ENCODE data around the gene FBXO3. TPM values are rescaled to one million over a fixed set of nuclear protein-coding genes. Genes with fewer than 3 reads are reported as not detected.
A peak's percentile ranks its signal among the peaks of the same experiment; 100 is the strongest.

The FBXO3 gene
- total RNA-seq, 3 donors from 2014 or later (not counting 1 experiment from before 2014, with no cell fraction given): 54.9 to 64.7 (median 56.2) TPM

- no peak overlapping the region for H3K27ac ChIP-seq (ENCODE audit: low read length)
- H3K4me1 Mint-ChIP-seq: no peaks in the 10 kb centered on the region
- no peak overlapping the region for H3K4me3 Mint-ChIP-seq
- H3K27ac Mint-ChIP-seq: no peak overlapping the region
- H3K4me3 ChIP-seq (ENCODE audit: low read length): no peak overlapping the region
- peaks cover 19% of the 10 kb centered on the region for H3K36me3 Mint-ChIP-seq
- ATAC-seq: no peak
- intact Hi-C loops (cut with micrococcal nuclease): no loop called here
- TF ChIP-seq, protein P1, sequence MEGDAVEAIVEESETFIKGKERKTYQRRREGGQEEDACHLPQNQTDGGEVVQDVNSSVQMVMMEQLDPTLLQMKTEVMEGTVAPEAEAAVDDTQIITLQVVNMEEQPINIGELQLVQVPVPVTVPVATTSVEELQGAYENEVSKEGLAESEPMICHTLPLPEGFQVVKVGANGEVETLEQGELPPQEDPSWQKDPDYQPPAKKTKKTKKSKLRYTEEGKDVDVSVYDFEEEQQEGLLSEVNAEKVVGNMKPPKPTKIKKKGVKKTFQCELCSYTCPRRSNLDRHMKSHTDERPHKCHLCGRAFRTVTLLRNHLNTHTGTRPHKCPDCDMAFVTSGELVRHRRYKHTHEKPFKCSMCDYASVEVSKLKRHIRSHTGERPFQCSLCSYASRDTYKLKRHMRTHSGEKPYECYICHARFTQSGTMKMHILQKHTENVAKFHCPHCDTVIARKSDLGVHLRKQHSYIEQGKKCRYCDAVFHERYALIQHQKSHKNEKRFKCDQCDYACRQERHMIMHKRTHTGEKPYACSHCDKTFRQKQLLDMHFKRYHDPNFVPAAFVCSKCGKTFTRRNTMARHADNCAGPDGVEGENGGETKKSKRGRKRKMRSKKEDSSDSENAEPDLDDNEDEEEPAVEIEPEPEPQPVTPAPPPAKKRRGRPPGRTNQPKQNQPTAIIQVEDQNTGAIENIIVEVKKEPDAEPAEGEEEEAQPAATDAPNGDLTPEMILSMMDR (IDR thresholded peaks at IDR 0.05): no peak
- 100% methylated on average over 1 of the region's 2 CpGs for WGBS (ENCODE audit: insufficient coverage)
- no peak for DNase-seq
- H3K4me1 ChIP-seq (ENCODE audit: control insufficient read depth, insufficient read depth, low read length): no peaks in the 10 kb centered on the region
- H3K9me3 ChIP-seq (ENCODE audit: control insufficient read depth, insufficient read depth, low read length): no peaks in the 10 kb centered on the region
- no peaks in the 10 kb centered on the region for H3K27me3 ChIP-seq (ENCODE audit: control insufficient read depth, insufficient read depth, low read length)
- H3K9me3 Mint-ChIP-seq: no peaks in the 10 kb centered on the region
- H3K36me3 ChIP-seq (ENCODE audit: control insufficient read depth, insufficient read depth, low read length): peaks cover 75% of the 10 kb centered on the region
- no peaks in the 10 kb centered on the region for H3K27me3 Mint-ChIP-seq (ENCODE audit: low read depth in 2 of 2)
Measured at GRCh38 chr11:33747979-33748378, 26.3 kb downstream of the FBXO3 start.

DNA sequence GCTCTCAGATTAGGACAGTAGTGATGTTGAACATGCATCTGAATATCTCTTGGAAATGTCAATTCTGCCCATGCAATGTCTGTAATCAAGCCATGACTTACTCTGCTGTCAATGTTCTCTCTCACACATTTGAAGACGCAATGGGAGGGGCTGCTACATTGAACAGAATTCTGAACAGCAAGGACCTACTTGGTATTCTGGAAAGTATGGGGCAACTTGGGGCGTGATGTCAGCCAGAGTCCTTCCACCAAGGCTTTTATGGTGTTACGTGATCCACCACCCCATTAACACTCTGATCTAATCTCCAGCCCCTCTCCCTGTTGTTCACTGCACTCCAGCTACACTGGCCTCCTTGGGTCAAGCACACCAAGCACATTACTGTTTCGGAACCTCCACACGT lies 31.0 kb downstream of the FBXO3 start:
- Histone ChIP-seq H3K9me3 (ENCODE audit: control insufficient read depth, insufficient read depth, low read length) (no peaks in the 10 kb centered on the region), H3K4me3 (ENCODE audit: low read length) (no peak overlapping the region), H3K27ac (ENCODE audit: low read length) (no peak overlapping the region), H3K27me3 (ENCODE audit: control insufficient read depth, insufficient read depth, low read length) (no peaks in the 10 kb centered on the region), H3K4me1 (ENCODE audit: control insufficient read depth, insufficient read depth, low read length) (no peaks in the 10 kb centered on the region), H3K36me3 (ENCODE audit: control insufficient read depth, insufficient read depth, low read length) (peaks cover 36% of the 10 kb centered on the region)
- ATAC-seq (no peak), DNase-seq (no peak)
- H3K4me3 Mint-ChIP-seq: no peak overlapping the region
- H3K9me3 Mint-ChIP-seq: no peaks in the 10 kb centered on the region
- no peaks in the 10 kb centered on the region for H3K4me1 Mint-ChIP-seq
- intact Hi-C loops (cut with micrococcal nuclease): no loop called here
- H3K27ac Mint-ChIP-seq: peak overlapping the region in 1 of 2 donors; percentile 39
- no peaks in the 10 kb centered on the region for H3K27me3 Mint-ChIP-seq (ENCODE audit: low read depth in 2 of 2)
- TF ChIP-seq, protein P1 (IDR thresholded peaks at IDR 0.05): no peak
- peaks cover 19% of the 10 kb centered on the region for H3K36me3 Mint-ChIP-seq
- 97% methylated on average over 5 of the region's 5 CpGs for WGBS (ENCODE audit: insufficient coverage)

DNA sequence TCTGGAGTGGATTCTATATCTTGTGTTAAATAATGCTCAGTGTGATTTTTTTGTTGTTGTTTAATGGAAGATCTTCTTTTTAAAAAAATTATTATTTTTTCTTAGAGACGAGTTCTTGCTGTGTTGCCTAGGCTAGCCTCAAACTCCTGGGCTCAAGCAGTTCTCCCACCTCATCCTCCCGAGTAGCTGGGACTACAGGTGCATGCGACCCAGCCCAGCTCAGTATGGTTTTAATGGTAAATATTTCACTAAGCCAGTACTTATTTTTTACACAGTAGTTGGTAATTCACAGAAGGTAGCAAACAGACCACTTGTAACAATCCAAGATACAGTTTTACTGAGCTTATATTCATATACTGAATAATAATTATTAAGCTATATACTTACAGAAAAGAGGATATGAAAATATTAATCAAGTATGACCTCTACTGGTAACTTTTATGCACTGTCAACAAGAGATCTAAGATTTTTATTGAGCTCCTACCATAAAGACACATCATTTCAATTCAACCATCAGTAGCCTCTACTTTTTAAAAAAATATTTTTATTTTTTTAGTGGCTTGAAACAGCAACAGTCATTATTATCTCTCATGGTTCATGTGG lies 32.0 kb downstream of the FBXO3 start:
- Histone ChIP-seq H3K4me1 (ENCODE audit: control insufficient read depth, insufficient read depth, low read length) (no peaks in the 10 kb centered on the region), H3K27ac (ENCODE audit: low read length) (no peak overlapping the region), H3K27me3 (ENCODE audit: control insufficient read depth, insufficient read depth, low read length) (no peaks in the 10 kb centered on the region), H3K9me3 (ENCODE audit: control insufficient read depth, insufficient read depth, low read length) (no peaks in the 10 kb centered on the region), H3K4me3 (ENCODE audit: low read length) (no peak overlapping the region), H3K36me3 (ENCODE audit: control insufficient read depth, insufficient read depth, low read length) (peaks cover 28% of the 10 kb centered on the region)
- Mint-ChIP-seq H3K36me3 (peaks cover 19% of the 10 kb centered on the region), H3K4me1 (no peaks in the 10 kb centered on the region), H3K27me3 (ENCODE audit: low read depth in 2 of 2) (no peaks in the 10 kb centered on the region), H3K9me3 (no peaks in the 10 kb centered on the region), H3K4me3 (no peak overlapping the region), H3K27ac (no peak overlapping the region)
- TF ChIP-seq, protein P1 (IDR thresholded peaks at IDR 0.05): peak; percentile 55
- peak in 1 of 2 donors; percentile 53 for DNase-seq
- peak in 2 of 3 donors; percentile 66 to 67 for ATAC-seq
- WGBS (ENCODE audit: insufficient coverage): 100% methylated on average over 2 of the region's 3 CpGs
- intact Hi-C loops (cut with micrococcal nuclease): loop anchor here (1.0 kb wide), 2 partner anchors 26 to 199 kb away; no protein-coding TSS in a partner anchor

DNA sequence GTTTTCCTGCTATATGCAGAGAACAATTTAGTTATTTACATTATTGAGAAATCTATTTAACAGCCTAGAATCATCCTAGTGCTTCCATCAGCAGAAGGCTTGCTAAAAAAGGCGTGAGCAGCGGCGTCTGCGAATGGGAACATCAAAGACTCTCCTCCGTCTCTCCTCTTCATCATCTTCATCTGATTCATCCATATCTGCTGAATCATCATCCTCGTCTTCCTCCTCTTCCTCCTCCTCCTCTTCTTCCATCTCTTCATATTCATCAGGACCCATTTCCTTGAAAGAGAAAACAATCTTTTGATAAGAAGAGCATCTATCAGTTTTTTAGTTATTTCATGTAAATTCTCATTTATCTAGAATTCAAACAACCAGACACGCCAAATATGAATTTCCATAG lies 32.5 kb downstream of the FBXO3 start:
- Mint-ChIP-seq H3K36me3 (peaks cover 15% of the 10 kb centered on the region), H3K4me3 (no peak overlapping the region), H3K27me3 (ENCODE audit: low read depth in 2 of 2) (no peaks in the 10 kb centered on the region), H3K4me1 (peaks cover 0 to 3% of the 10 kb centered on the region in 2 donors), H3K9me3 (no peaks in the 10 kb centered on the region), H3K27ac (no peak overlapping the region)
- peaks cover 2% of the 10 kb centered on the region for H3K4me1 ChIP-seq (ENCODE audit: control insufficient read depth, insufficient read depth, low read length)
- peaks cover 24% of the 10 kb centered on the region for H3K36me3 ChIP-seq (ENCODE audit: control insufficient read depth, insufficient read depth, low read length)
- intact Hi-C loops (cut with micrococcal nuclease): loop anchor here (1.0 kb wide), 2 partner anchors 26 to 199 kb away; no protein-coding TSS in a partner anchor
- ATAC-seq (no peak), DNase-seq (no peak)
- TF ChIP-seq, protein P1 (IDR thresholded peaks at IDR 0.05): no peak
- no peak overlapping the region for H3K27ac ChIP-seq (ENCODE audit: low read length)
- WGBS (ENCODE audit: insufficient coverage): 92% methylated on average over 6 of the region's 7 CpGs
- no peaks in the 10 kb centered on the region for H3K9me3 ChIP-seq (ENCODE audit: control insufficient read depth, insufficient read depth, low read length)
- no peaks in the 10 kb centered on the region for H3K27me3 ChIP-seq (ENCODE audit: control insufficient read depth, insufficient read depth, low read length)
- no peak overlapping the region for H3K4me3 ChIP-seq (ENCODE audit: low read length)
